Hematopoietic multipotent progenitor cell (in vitro differentiated cells): ENCODE data around the gene ITGAX. TPM values are rescaled to one million over a fixed set of nuclear protein-coding genes. Genes with fewer than 3 reads are reported as not detected.

Experiments
- DNase-seq, 3 donors: peaks; one replicate each; pipeline ENCODE4 v3.0.0-alpha.2; 2011 to 2015; ENCODE audit warnings: low read depth in 2 of 3, low spot score in 2 of 3
- total RNA-seq: library from RNA; depleted of rRNA; stranded (reverse); fragments of >200 nt; gene quantifications from one replicate; pipeline ENCODE4 v1.2.3, GENCODE V29; 2012

The ITGAX gene
- total RNA-seq, 1 donor: 18.6 TPM

DNA sequence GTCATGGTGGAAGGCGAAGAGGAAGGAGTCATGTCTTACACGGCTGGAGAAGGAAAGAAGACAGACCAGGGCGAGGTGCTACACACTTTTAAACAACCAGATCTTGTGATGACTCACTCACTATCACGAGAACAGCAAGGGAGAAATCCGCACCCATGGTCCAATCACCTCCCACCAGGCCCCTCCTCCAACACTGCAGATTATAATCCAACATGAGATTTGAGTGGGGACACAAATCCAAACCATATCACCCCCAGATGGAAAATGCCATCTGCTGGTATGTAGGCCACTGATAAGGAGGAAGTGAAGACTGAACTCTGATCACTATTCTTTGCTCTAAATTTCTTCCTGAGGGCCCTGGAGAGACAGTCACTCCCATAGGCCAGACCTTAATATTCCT lies 7.5 kb upstream of the ITGAX start:
- DNase-seq: peak in 1 of 3 donors; percentile 32

- DNase-seq: peak in 1 of 3 donors; percentile 37
These were observed 6.4 kb upstream of the ITGAX start for GRCh38 chr16:31348579-31348978.

DNA sequence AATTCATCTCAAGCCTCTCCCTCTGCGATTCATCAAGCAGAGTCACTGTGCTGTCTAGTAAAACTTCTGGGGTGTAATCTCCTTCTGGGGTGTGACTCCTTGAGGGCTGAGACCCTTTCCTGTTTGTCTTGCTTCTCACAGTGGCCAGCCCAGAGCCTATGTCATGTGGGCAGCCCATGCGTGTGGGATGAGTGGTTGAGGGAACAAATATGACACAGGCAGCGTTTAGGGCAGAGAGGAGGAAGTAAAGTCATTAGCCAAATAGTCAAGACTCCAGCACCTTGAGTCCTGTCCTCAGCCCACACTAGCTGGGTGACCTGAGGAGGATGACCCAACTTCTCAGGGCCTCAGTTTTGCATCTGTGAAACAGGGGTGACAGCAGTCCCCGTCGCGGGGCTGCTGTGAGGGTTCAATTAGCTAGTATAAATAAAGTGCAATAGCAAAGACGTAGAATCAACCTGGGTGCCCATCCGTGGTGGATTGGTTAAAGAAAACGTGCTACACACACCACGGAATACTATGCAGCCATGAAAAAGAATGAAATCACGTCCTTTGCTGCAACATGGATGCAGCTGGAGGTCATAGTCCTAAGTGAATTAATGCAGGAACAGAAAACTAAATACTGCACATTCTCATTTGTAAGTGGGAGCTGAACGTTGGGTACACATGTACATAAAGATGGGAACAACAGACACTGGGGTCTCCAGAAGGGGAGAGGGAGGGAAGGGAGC lies 4.5 kb upstream of the ITGAX start:
- peak in 1 of 3 donors; percentile 33 for DNase-seq

- no peak for DNase-seq
These were observed 3.6 kb upstream of the ITGAX start for GRCh38 chr16:31351246-31351941.

DNA sequence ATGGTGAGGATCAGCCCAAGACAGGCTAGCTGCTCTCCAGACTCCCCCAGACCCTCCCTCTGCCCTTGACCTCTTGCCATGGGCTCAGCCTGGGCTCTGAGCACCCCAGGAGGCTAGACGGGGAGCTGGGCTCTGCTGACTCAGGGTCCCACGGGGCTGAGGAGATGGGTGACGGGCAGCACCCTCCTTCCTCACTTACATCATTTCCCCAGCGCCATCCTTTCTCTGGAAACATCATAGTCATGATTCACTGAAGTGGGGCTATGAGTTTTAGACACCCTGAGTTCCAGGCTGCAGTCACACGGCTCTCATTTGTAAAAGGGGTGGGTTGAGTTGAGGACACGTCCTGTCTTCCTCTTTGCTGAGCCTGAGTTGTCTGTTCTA lies 3.0 kb upstream of the ITGAX start:
- peak in 1 of 3 donors; percentile 61 for DNase-seq

DNA sequence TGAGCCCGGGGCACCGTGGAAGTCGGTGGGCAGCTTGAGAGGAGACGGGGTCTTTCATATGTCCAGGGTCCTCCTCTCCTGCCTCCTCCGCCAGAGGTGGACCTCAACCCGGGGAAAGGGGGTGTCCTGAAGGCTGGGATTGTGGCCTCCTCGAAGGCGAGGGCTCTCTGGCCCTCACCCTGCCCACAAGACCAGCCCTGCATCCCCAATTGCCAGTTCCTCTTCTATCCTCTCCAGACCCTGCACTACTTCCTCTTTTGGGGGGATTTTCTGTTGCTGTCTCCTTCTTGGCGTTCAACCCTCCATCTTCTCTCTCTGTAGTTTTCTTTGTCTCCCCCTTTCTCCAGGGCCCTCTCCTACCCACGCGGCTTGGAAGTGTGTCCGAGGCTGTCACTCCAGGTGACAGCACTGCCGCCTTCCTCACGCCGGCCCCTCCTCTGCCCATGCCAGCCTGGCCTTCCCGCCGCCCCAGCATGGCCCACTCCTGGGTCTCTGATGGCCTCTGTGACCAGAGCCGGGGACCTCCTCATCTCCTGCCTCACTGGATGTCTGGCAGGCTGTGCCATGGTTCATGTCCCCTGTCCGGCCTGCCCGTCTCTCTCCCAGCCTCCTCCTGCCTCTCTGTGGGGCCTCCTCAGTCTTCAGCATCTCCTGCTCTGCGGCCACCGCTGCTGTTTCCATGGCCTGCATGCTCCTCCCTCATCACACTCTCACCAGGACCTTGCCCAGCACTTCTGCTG lies 2.4 kb upstream of the ITGAX start:
- DNase-seq: peak in 2 of 3 donors; percentile 66 to 87

- DNase-seq: no peak
These were observed 590 bp downstream of the ITGAX start for GRCh38 chr16:31355431-31356100.

- no peak for DNase-seq
These were observed 1.8 kb downstream of the ITGAX start for GRCh38 chr16:31356566-31357323.

- peak in 1 of 3 donors; percentile 66 for DNase-seq
These were observed 2.5 kb downstream of the ITGAX start for GRCh38 chr16:31357324-31358109.

DNA sequence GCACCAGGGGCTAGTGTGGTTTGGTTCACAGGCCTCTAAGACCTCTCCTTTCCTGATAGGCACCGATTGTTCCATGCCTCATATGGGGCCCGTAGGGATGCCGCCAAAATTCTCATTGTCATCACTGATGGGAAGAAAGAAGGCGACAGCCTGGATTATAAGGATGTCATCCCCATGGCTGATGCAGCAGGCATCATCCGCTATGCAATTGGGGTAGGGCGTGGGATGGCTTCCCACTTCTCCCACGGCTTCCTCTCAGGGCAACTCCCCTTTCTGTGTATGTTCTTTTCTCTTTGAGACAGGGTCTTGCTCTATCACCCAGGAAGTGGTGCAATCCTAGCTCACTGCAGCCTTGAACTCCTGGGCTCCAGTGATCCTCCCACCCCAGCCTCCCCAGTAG lies 5.3 kb downstream of the ITGAX start:
- no peak for DNase-seq

DNA sequence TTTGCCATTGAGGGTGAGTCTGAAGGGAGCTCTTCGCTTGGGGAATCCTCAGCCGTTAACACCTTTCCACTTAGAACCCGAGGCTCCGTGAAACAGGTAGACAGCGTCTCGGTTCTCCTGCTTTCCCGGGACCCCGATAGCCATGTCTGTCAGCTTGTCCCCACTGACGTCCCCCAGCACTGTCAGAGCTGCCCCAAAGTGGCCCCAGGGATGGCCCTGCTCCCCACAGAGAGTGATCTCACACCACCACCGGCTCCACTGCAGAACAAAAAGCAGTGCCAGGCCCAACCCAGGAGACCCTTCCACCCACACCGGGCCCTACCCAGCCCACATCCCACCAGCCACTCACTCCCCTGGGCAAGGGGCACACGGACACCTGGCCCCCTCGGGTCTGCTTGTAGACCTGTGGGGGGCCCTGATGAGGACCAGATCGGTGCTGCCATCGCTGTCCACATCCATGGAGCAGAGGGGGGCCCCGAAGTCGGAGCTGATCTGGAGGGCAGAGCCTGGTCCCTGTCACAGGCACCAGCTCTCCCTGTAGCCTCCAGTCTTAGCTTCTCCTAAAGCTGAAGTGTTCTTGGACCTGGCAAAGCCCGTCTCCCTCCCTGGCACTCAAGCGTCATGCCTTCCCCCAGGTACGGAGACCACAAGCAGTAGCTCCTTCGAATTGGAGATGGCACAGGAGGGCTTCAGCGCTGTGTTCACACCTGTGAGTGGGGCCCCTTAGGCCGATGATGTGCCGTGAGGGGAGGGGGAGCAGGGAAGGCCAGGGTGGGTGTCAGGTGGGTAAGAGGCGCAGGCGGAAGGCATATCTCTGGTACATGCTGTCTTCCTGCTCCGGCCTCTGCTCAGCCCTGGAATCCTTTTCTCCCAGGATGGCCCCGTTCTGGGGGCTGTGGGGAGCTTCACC lies 6.5 kb downstream of the ITGAX start:
- no peak for DNase-seq

- DNase-seq: no peak
These were observed 7.8 kb downstream of the ITGAX start for GRCh38 chr16:31362476-31363405.

DNA sequence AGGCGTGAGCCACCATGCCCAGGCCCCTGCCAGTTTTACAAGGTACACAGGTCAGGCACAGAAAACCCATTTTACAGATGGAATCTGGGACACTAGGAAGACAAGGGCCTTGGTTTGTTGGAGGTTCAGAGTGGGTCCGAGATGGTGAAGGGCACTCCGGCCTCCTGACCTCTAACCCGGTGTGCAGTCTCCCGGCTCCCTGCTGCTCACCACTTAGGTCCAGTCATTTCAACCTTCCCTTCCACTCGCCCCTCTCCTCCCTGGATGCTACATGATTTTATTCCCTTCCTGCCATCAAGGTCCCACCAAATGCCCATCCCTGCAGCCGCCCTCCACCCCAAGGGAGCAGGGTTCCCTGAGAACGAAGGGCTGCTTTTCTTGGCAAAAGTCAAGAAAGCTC lies 8.7 kb downstream of the ITGAX start:
- DNase-seq: no peak

- no peak for DNase-seq
These were observed 9.4 kb downstream of the ITGAX start for GRCh38 chr16:31364421-31364820.

GRCh38 chr16:31365131-31365865 lies 10.3 kb downstream of the ITGAX start:
- no peak for DNase-seq

DNA sequence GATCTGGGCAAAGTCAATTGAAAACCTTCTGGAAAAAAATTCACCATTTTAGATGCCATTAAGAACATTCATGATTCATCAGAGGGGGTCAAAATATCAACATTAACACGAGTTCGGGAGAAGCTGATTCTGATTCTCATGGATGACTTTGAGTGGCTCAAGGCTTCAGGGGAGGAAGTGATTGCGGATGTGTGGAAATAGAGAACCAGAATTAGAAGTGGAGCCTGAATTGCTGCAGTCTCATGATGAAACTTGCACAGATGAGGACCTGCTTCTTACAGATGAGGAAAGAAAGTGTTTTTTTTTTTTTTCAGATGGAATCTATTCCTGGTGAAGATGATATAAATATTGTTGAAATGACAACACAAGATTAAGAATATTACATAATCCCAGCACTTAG lies 12.9 kb downstream of the ITGAX start:
- DNase-seq: peak in 1 of 3 donors; percentile 56

DNA sequence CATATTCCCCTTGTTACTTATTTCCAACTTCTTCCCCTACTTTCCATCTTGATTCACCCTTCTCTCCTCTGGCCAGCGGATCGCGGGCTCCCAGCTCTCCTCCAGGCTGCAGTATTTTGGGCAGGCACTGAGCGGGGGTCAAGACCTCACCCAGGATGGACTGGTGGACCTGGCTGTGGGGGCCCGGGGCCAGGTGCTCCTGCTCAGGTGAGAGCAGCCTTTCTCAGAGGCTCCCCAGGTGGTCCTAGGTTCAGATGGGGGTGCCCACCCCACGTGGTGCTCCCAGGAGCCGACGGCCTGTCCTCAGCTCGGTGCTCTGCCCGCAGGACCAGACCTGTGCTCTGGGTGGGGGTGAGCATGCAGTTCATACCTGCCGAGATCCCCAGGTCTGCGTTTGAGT lies 16.0 kb downstream of the ITGAX start:
- no peak for DNase-seq
